ENCODE data around the gene GFAP. TPM values are rescaled to one million over a fixed set of nuclear protein-coding genes. Genes with fewer than 3 reads are reported as not detected.

Gene GFAP
- polyA plus RNA-seq, 3 donors, result 0.03 to 0.33 (median 0.18) TPM

DNA sequence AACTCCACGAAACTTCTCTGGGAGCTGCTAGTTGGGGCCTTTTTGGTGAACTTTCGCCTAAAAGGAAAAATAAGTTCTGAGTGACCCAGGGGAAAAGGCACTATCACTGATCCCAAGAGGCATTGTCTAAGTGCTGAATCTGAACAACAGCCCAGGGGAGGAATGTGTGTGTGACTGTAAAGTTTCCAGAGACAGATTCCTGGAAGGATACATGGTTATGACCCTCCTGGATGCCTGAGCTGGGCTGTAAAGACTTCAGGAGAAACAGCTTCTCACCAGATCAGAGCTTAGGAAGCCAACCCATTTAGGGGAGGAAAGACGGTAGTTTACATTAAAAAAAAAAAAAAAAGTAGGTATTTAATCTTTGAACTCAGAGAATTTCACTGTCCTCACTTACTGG is 47.5 kb downstream of the GFAP start:
- H3K4me2 ChIP-seq (replicated peaks; ENCODE audit: extremely low read depth, low read length, poor library complexity, severe bottlenecking), result no peak overlapping the region
- no peak overlapping the region for H3K4me3 ChIP-seq (replicated peaks in 1 of 3; ENCODE audit: low read depth in 2 of 3, low read length in 3 of 3)
- H3K36me3 ChIP-seq (replicated peaks in 1 of 2; ENCODE audit: control insufficient read depth in 1 of 2, insufficient read depth in 2 of 2, low read length in 2 of 2), result peaks cover 80 to 100% of the 10 kb centered on the region in 2 donors
- no peaks in the 10 kb centered on the region for H3K4me1 Mint-ChIP-seq
- intact Hi-C loops (cut with micrococcal nuclease), result no loop called here
- TF ChIP-seq, protein P1, sequence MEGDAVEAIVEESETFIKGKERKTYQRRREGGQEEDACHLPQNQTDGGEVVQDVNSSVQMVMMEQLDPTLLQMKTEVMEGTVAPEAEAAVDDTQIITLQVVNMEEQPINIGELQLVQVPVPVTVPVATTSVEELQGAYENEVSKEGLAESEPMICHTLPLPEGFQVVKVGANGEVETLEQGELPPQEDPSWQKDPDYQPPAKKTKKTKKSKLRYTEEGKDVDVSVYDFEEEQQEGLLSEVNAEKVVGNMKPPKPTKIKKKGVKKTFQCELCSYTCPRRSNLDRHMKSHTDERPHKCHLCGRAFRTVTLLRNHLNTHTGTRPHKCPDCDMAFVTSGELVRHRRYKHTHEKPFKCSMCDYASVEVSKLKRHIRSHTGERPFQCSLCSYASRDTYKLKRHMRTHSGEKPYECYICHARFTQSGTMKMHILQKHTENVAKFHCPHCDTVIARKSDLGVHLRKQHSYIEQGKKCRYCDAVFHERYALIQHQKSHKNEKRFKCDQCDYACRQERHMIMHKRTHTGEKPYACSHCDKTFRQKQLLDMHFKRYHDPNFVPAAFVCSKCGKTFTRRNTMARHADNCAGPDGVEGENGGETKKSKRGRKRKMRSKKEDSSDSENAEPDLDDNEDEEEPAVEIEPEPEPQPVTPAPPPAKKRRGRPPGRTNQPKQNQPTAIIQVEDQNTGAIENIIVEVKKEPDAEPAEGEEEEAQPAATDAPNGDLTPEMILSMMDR (IDR thresholded peaks at IDR 0.05), result no peak
- H2AFZ ChIP-seq (ENCODE audit: insufficient read depth, low read depth, low read length, poor library complexity, severe bottlenecking), result no peak overlapping the region
- peaks cover 10% of the 10 kb centered on the region for H4K20me1 ChIP-seq (ENCODE audit: insufficient read depth, low read length)
- H3K27ac ChIP-seq (ENCODE audit: low read depth in 1 of 2, low read length in 2 of 2), result no peak overlapping the region
- H3K4me1 ChIP-seq (ENCODE audit: control insufficient read depth in 1 of 2, insufficient read depth in 2 of 2, low read length in 2 of 2), result no peaks in the 10 kb centered on the region
- no peaks in the 10 kb centered on the region for H3K27me3 ChIP-seq (ENCODE audit: control insufficient read depth in 2 of 2, insufficient read depth in 2 of 2, low read length in 2 of 2)
- no peaks in the 10 kb centered on the region for H3K27me3 Mint-ChIP-seq (ENCODE audit: low read depth in 3 of 3)
- H3K9me3 ChIP-seq (replicated peaks in 1 of 2; ENCODE audit: control insufficient read depth in 1 of 2, insufficient read depth in 1 of 2, low read length in 2 of 2), result no peaks in the 10 kb centered on the region
- H3K4me3 Mint-ChIP-seq, result no peak overlapping the region
- no peak for DNase-seq
- no peak overlapping the region for H3K9ac ChIP-seq (ENCODE audit: insufficient read depth, low read length, poor library complexity, severe bottlenecking)
- 90% methylated on average over 2 of the region's 3 CpGs for WGBS (ENCODE audit: insufficient coverage)
- no peaks in the 10 kb centered on the region for H3K9me3 Mint-ChIP-seq
- H3K79me2 ChIP-seq (ENCODE audit: insufficient read depth, low read length), result no peaks in the 10 kb centered on the region
- peaks cover 86 to 96% of the 10 kb centered on the region in 2 donors for H3K36me3 Mint-ChIP-seq
- H3K27ac Mint-ChIP-seq, result no peak overlapping the region

DNA sequence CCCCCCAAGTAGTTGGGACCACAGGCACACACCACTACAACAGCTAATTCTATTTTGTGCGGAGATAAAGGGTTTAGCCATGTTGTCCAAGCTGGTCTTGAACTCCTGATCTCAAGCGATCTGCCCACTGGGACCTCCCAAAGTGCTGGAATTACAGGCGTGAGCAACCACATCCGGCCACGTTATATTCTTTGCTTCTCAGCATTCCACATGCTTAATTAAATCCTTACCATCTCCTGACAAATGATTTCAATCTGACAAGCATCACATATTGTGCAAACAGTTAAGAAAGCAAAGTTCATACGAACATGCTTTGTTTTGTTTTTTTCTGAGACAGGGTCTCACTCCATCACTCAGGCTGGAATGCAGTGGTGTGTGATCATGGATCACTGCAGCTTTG is 49.4 kb downstream of the GFAP start:
- DNase-seq, result no peak
- Histone ChIP-seq H3K4me3 (replicated peaks in 1 of 3; ENCODE audit: low read depth in 2 of 3, low read length in 3 of 3) (no peak overlapping the region), H3K4me2 (replicated peaks; ENCODE audit: extremely low read depth, low read length, poor library complexity, severe bottlenecking) (no peak overlapping the region), H3K27me3 (ENCODE audit: control insufficient read depth in 2 of 2, insufficient read depth in 2 of 2, low read length in 2 of 2) (no peaks in the 10 kb centered on the region), H3K79me2 (ENCODE audit: insufficient read depth, low read length) (no peaks in the 10 kb centered on the region), H3K36me3 (replicated peaks in 1 of 2; ENCODE audit: control insufficient read depth in 1 of 2, insufficient read depth in 2 of 2, low read length in 2 of 2) (peaks cover 79 to 100% of the 10 kb centered on the region in 2 donors), H3K9ac (ENCODE audit: insufficient read depth, low read length, poor library complexity, severe bottlenecking) (no peak overlapping the region), H2AFZ (ENCODE audit: insufficient read depth, low read depth, low read length, poor library complexity, severe bottlenecking) (no peak overlapping the region), H3K4me1 (ENCODE audit: control insufficient read depth in 1 of 2, insufficient read depth in 2 of 2, low read length in 2 of 2) (no peaks in the 10 kb centered on the region), H3K27ac (ENCODE audit: low read depth in 1 of 2, low read length in 2 of 2) (no peak overlapping the region), H4K20me1 (ENCODE audit: insufficient read depth, low read length) (peaks cover 10% of the 10 kb centered on the region), H3K9me3 (replicated peaks in 1 of 2; ENCODE audit: control insufficient read depth in 1 of 2, insufficient read depth in 1 of 2, low read length in 2 of 2) (no peaks in the 10 kb centered on the region)
- peak overlapping the region in 2 of 7 donors; percentile 8 to 32 for H3K27ac Mint-ChIP-seq
- TF ChIP-seq, protein P1 (IDR thresholded peaks at IDR 0.05), result no peak
- no peak overlapping the region for H3K4me3 Mint-ChIP-seq
- WGBS (ENCODE audit: insufficient coverage), result 98% methylated on average over 5 of the region's 6 CpGs
- intact Hi-C loops (cut with micrococcal nuclease), result loop anchor here (1.0 kb wide), 1 partner anchor 91 kb away; no protein-coding TSS in a partner anchor
- no peaks in the 10 kb centered on the region for H3K27me3 Mint-ChIP-seq (ENCODE audit: low read depth in 3 of 3)
- H3K9me3 Mint-ChIP-seq, result no peaks in the 10 kb centered on the region
- H3K36me3 Mint-ChIP-seq, result peaks cover 84 to 96% of the 10 kb centered on the region in 2 donors
- H3K4me1 Mint-ChIP-seq, result no peaks in the 10 kb centered on the region
